SJCRH30 (cell line): ENCODE data around the gene CEBPG. TPM values are rescaled to one million over a fixed set of nuclear protein-coding genes. Genes with fewer than 3 reads are reported as not detected.

Source experiments
- total RNA-seq: library from RNA; depleted of rRNA; stranded (reverse); fragments of >200 nt; shearing (Covaris generic); gene quantifications from 2 replicates; pipeline ENCODE4 v1.2.3, GENCODE V29; 2014; rRNA removed

The CEBPG gene
- total RNA-seq, 1 experiment from 2014 or later: 36.6 TPM

Other genes with a start within 250 kb of the CEBPG start
- gene WDR88, start 241.6 kb upstream of the CEBPG start, total RNA-seq: not detected in 2 replicates
- 32.0 and 33.4 TPM in 2 replicates for gene LRP3, start 179.4 kb upstream of the CEBPG start, total RNA-seq
- gene SLC7A10, start 147.9 kb upstream of the CEBPG start, total RNA-seq: not detected in 2 replicates
- 5.8 and 5.9 TPM in 2 replicates for gene CEBPA, start 71.2 kb upstream of the CEBPG start, total RNA-seq
- 39.5 and 40.2 TPM in 2 replicates for gene PEPD, start 148.1 kb downstream of the CEBPG start, total RNA-seq
- gene CHST8, start 248.2 kb downstream of the CEBPG start, total RNA-seq: 23.3 and 25.7 TPM in 2 replicates